Activated naive CD4-positive, alpha-beta T cell treated with anti-CD3 and anti-CD28 coated beads for 36 hours (primary cell): Measurements from ENCODE around the gene PEAK1. TPM values are rescaled to one million over a fixed set of nuclear protein-coding genes. Genes with fewer than 3 reads are reported as not detected.

Source experiments
- CTCF ChIA-PET: fragments of 350-600 bp; sonication (Branson Sonifier 250); formaldehyde crosslinking; loops from one replicate; lab custom pipeline; 2021; ENCODE audit warnings: antibody characterized with exemption; lab: Charles Lee
- DNase-seq: peaks from one replicate; pipeline ENCODE4 v3.0.0-alpha.2; 2020
- H3K27ac Mint-ChIP-seq: one replicate; pipeline ENCODE4 v1.8.0; 2021; ENCODE audit warnings: mild to moderate bottlenecking, mixed read lengths
- H3K27me3 Mint-ChIP-seq: one replicate; pipeline ENCODE4 v1.8.0; 2021; ENCODE audit warnings: low read depth, mixed read lengths
- H3K36me3 Mint-ChIP-seq: one replicate; pipeline ENCODE4 v1.8.0; 2021; ENCODE audit warnings: low read depth, mixed read lengths
- H3K4me1 Mint-ChIP-seq: one replicate; pipeline ENCODE4 v1.8.0; 2021; ENCODE audit warnings: low read depth, mixed read lengths
- H3K4me3 Mint-ChIP-seq: one replicate; pipeline ENCODE4 v1.8.0; 2021; ENCODE audit warnings: mild to moderate bottlenecking, moderate library complexity, mixed read lengths
- H3K9me3 Mint-ChIP-seq: one replicate; pipeline ENCODE4 v1.8.0; 2021; ENCODE audit warnings: mixed read lengths
- intact Hi-C: fragments of 100-400 bp; cut with micrococcal nuclease; formaldehyde crosslinking; loops from one replicate; pipeline ENCODE4 v1.15.1; 2023
- total RNA-seq, 2 experiments: library from RNA; stranded (reverse); gene quantifications; one replicate each; pipeline ENCODE4 v1.2.3, GENCODE V29; 2021

Gene PEAK1
- total RNA-seq, 2 experiments from 2014 or later, result 26.6 to 28.0 TPM

GRCh38 chr15:77144492-77145070, 275.3 kb downstream of the PEAK1 start:
- Mint-ChIP-seq H3K27me3 (no peaks in the 10 kb centered on the region), H3K36me3 (peaks cover 7% of the 10 kb centered on the region), H3K4me3 (no peak overlapping the region), H3K4me1 (peaks cover 4% of the 10 kb centered on the region), H3K27ac (no peak overlapping the region), H3K9me3 (peaks cover 7% of the 10 kb centered on the region)
- DNase-seq, result no peak
- intact Hi-C loops, result no loop called here
- CTCF ChIA-PET, result no interaction called here

GRCh38 chr15:77144026-77144425, 275.9 kb downstream of the PEAK1 start:
- H3K4me1 Mint-ChIP-seq, result peaks cover 4% of the 10 kb centered on the region
- no peak overlapping the region for H3K4me3 Mint-ChIP-seq
- H3K27ac Mint-ChIP-seq, result no peak overlapping the region
- intact Hi-C loops, result no loop called here
- peaks cover 7% of the 10 kb centered on the region for H3K36me3 Mint-ChIP-seq
- H3K9me3 Mint-ChIP-seq, result peaks cover 7% of the 10 kb centered on the region
- DNase-seq, result no peak
- no peaks in the 10 kb centered on the region for H3K27me3 Mint-ChIP-seq
- CTCF ChIA-PET, result no interaction called here

- intact Hi-C loops, result no loop called here
- Mint-ChIP-seq H3K27ac (no peak overlapping the region), H3K9me3 (peaks cover 7% of the 10 kb centered on the region), H3K4me3 (no peak overlapping the region), H3K4me1 (peaks cover 4% of the 10 kb centered on the region), H3K27me3 (no peaks in the 10 kb centered on the region), H3K36me3 (peaks cover 7% of the 10 kb centered on the region)
- CTCF ChIA-PET, result no interaction called here
- no peak for DNase-seq
Measured at GRCh38 chr15:77143616-77144015, 276.3 kb downstream of the PEAK1 start.

- peaks cover 7% of the 10 kb centered on the region for H3K9me3 Mint-ChIP-seq
- DNase-seq, result no peak
- CTCF ChIA-PET, result no interaction called here
- intact Hi-C loops, result no loop called here
- no peaks in the 10 kb centered on the region for H3K27me3 Mint-ChIP-seq
- H3K27ac Mint-ChIP-seq, result no peak overlapping the region
- H3K4me1 Mint-ChIP-seq, result peaks cover 4% of the 10 kb centered on the region
- H3K36me3 Mint-ChIP-seq, result peaks cover 7% of the 10 kb centered on the region
- no peak overlapping the region for H3K4me3 Mint-ChIP-seq
Measured at GRCh38 chr15:77143191-77143590, 276.7 kb downstream of the PEAK1 start.

GRCh38 chr15:77140220-77140619, 279.7 kb downstream of the PEAK1 start:
- CTCF ChIA-PET, result no interaction called here
- no peak overlapping the region for H3K27ac Mint-ChIP-seq
- H3K4me1 Mint-ChIP-seq, result peaks cover 4% of the 10 kb centered on the region

GRCh38 chr15:77139312-77139711, 280.6 kb downstream of the PEAK1 start:
- CTCF ChIA-PET, result no interaction called here
- no peak for DNase-seq
- Mint-ChIP-seq H3K36me3 (peaks cover 18% of the 10 kb centered on the region), H3K4me3 (no peak overlapping the region), H3K9me3 (peaks cover 12% of the 10 kb centered on the region), H3K27ac (no peak overlapping the region), H3K27me3 (no peaks in the 10 kb centered on the region), H3K4me1 (peaks cover 4% of the 10 kb centered on the region)
- intact Hi-C loops, result no loop called here

More at GRCh38 chr15:77140220-77140619, 279.7 kb downstream of the PEAK1 start:
- intact Hi-C loops, result no loop called here
- DNase-seq, result no peak
- H3K4me3 Mint-ChIP-seq, result no peak overlapping the region
- H3K36me3 Mint-ChIP-seq, result peaks cover 18% of the 10 kb centered on the region
- H3K27me3 Mint-ChIP-seq, result no peaks in the 10 kb centered on the region
- peaks cover 12% of the 10 kb centered on the region for H3K9me3 Mint-ChIP-seq

- no peak for DNase-seq
- intact Hi-C loops, result no loop called here
- H3K4me1 Mint-ChIP-seq, result no peaks in the 10 kb centered on the region
- no peaks in the 10 kb centered on the region for H3K27me3 Mint-ChIP-seq
- H3K27ac Mint-ChIP-seq, result no peak overlapping the region
- no peak overlapping the region for H3K4me3 Mint-ChIP-seq
- peaks cover 12% of the 10 kb centered on the region for H3K9me3 Mint-ChIP-seq
- CTCF ChIA-PET, result no interaction called here
- peaks cover 22% of the 10 kb centered on the region for H3K36me3 Mint-ChIP-seq
Measured at GRCh38 chr15:77138167-77138522, 281.8 kb downstream of the PEAK1 start.

- Mint-ChIP-seq H3K4me3 (no peak overlapping the region), H3K27ac (no peak overlapping the region), H3K36me3 (peaks cover 22% of the 10 kb centered on the region), H3K4me1 (no peaks in the 10 kb centered on the region), H3K27me3 (no peaks in the 10 kb centered on the region), H3K9me3 (peaks cover 4% of the 10 kb centered on the region)
- CTCF ChIA-PET, result no interaction called here
- no peak for DNase-seq
- intact Hi-C loops, result no loop called here
Measured at GRCh38 chr15:77135181-77135580, 284.7 kb downstream of the PEAK1 start.

- no peaks in the 10 kb centered on the region for H3K27me3 Mint-ChIP-seq
- peaks cover 11% of the 10 kb centered on the region for H3K36me3 Mint-ChIP-seq
- DNase-seq, result no peak
- no peaks in the 10 kb centered on the region for H3K9me3 Mint-ChIP-seq
- H3K27ac Mint-ChIP-seq, result no peak overlapping the region
- intact Hi-C loops, result no loop called here
- no peak overlapping the region for H3K4me3 Mint-ChIP-seq
- no peaks in the 10 kb centered on the region for H3K4me1 Mint-ChIP-seq
- CTCF ChIA-PET, result interaction anchor here (1.2 to 1.7 kb wide), 2 partner anchors 12 to 368 kb away, joined by 3 to 4 read pairs; no protein-coding TSS in a partner anchor
Measured at GRCh38 chr15:77130315-77130930, 289.5 kb downstream of the PEAK1 start.

- CTCF ChIA-PET, result interaction anchor here (0.6 to 0.9 kb wide), 2 partner anchors 10 to 140 kb away, joined by 3 to 4 read pairs; no protein-coding TSS in a partner anchor
- no peaks in the 10 kb centered on the region for H3K9me3 Mint-ChIP-seq
- H3K4me3 Mint-ChIP-seq, result no peak overlapping the region
- peaks cover 3% of the 10 kb centered on the region for H3K4me1 Mint-ChIP-seq
- intact Hi-C loops, result no loop called here
- no peaks in the 10 kb centered on the region for H3K27me3 Mint-ChIP-seq
- H3K27ac Mint-ChIP-seq, result no peak overlapping the region
- H3K36me3 Mint-ChIP-seq, result peaks cover under 1% of the 10 kb centered on the region
- DNase-seq, result no peak
Measured at GRCh38 chr15:77127626-77128025, 292.3 kb downstream of the PEAK1 start.

GRCh38 chr15:77126529-77127326, 293.2 kb downstream of the PEAK1 start:
- Mint-ChIP-seq H3K27ac (no peak overlapping the region), H3K4me1 (peaks cover 3% of the 10 kb centered on the region), H3K27me3 (no peaks in the 10 kb centered on the region), H3K9me3 (no peaks in the 10 kb centered on the region), H3K36me3 (no peaks in the 10 kb centered on the region), H3K4me3 (no peak overlapping the region)
- no peak for DNase-seq
- CTCF ChIA-PET, result interaction anchor here (0.9 to 1.0 kb wide), 2 partner anchors 14 to 61 kb away, joined by 3 to 6 read pairs; no protein-coding TSS in a partner anchor
- intact Hi-C loops, result no loop called here

GRCh38 chr15:77123854-77124253, 296.1 kb downstream of the PEAK1 start:
- Mint-ChIP-seq H3K27ac (no peak overlapping the region), H3K27me3 (no peaks in the 10 kb centered on the region), H3K4me3 (no peak overlapping the region)

More at GRCh38 chr15:77123854-77124253, 296.1 kb downstream of the PEAK1 start:
- H3K36me3 Mint-ChIP-seq, result no peaks in the 10 kb centered on the region
- DNase-seq, result no peak
- no peaks in the 10 kb centered on the region for H3K9me3 Mint-ChIP-seq
- H3K4me1 Mint-ChIP-seq, result peaks cover 8% of the 10 kb centered on the region
- CTCF ChIA-PET, result no interaction called here
- intact Hi-C loops, result no loop called here
